Measurements from ENCODE around the gene ATP8A2.
"Not testable (repeated sequence)": the region's sequence is repeated elsewhere in the genome, so short reads cannot be mapped to it uniquely, and the experiment has no call there.

GRCh38 chr13:26066492-26066891, 694.7 kb downstream of the ATP8A2 start:
- not testable (repeated sequence) for TF ChIP-seq CTCF (IDR thresholded peaks at IDR 0.05 in 4 of 5, conservative IDR thresholded peaks at IDR 0.05 in 1 of 5); POLR2A (IDR thresholded peaks at IDR 0.05)
